Ureter (tissue), 1 donor: Measurements from ENCODE around the gene RIPPLY3. TPM values are rescaled to one million over a fixed set of nuclear protein-coding genes. Genes with fewer than 3 reads are reported as not detected.
"Not testable (repeated sequence)": the region's sequence is repeated elsewhere in the genome, so short reads cannot be mapped to it uniquely, and the experiment has no call there.

Experiments used
- DNase-seq: peaks from one replicate; pipeline ENCODE4 v3.0.0-alpha.2; 2020; ENCODE audit warnings: low spot score
- total RNA-seq: library from RNA; stranded (reverse); gene quantifications from one replicate; pipeline ENCODE4 v1.2.4, GENCODE V29; 2023
- donor health status: DM: yes; HTN: yes; CAD: no.

RIPPLY3 gene
- total RNA-seq, 1 donor from 2014 or later: 0.18 TPM

- DNase-seq: no peak
Observed at GRCh38 chr21:37017951-37018679, 11.6 kb downstream of the RIPPLY3 start.

- DNase-seq: no peak
Observed at GRCh38 chr21:37026499-37026898, 20.0 kb downstream of the RIPPLY3 start.

DNA sequence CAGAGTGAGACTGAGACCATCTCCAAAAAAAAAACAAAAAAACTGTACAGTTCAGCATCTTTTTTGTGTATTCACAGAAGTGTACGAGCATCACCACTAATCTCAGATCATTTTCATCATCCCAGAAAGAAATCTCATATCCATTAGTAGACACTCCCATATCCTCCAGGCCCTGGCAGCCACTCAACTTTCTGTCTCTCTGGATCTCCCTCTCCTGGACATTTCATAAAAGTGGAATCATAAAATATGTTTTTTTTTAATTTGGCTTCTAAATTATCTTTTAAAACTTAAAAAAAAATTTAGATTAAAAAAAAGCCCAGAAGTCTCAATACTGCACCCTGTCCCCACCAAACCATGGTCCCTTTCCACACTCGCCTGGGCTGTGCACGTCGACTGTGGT, 22.1 kb downstream of the RIPPLY3 start:
- DNase-seq: no peak

- no peak for DNase-seq
Observed at GRCh38 chr21:37030864-37031263, 24.4 kb downstream of the RIPPLY3 start.

DNA sequence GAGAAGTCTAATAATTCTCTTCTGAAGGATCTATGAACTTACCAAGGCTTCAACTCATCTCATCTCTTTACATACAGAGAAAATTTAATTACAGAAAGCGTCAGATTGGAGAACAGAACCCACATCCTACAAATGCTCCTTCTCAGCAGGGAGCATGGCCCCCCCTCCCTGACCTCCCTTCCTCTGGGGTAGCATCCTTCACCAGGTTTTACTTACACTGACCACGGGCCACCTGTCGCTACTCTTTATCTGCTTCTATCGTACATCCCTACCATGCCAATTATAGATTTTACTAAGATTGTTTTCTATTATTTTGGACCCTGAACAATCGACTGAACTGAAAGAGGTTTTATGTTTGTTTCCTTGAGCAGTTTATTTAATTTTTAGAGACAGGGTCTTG, 25.8 kb downstream of the RIPPLY3 start:
- DNase-seq: no peak

GRCh38 chr21:37032877-37033471, 26.5 kb downstream of the RIPPLY3 start:
- no peak for DNase-seq

- DNase-seq: not testable (repeated sequence)
Observed at GRCh38 chr21:37034394-37034793, 27.9 kb downstream of the RIPPLY3 start.

- no peak for DNase-seq
Observed at GRCh38 chr21:37036177-37036576, 29.7 kb downstream of the RIPPLY3 start.

- no peak for DNase-seq
Observed at GRCh38 chr21:37039411-37040075, 33.0 kb downstream of the RIPPLY3 start.

DNA sequence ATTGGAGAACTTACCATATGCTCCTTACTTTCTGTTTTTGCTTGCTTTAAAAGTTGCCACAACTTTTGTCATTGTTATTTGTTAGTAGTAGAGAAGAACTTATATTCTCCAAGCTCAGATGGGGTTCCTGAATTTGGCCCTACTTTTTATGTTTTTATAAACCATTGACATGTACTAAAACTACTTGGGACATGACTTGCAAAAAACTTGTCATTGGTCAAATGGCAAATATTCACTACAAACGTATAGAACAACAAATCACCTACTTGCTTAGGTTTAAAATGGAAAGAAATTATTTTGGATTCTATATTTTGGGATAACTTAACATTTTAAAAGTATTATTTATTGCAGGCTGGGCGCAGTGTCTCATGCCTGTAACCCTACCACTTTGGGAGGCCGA, 33.7 kb downstream of the RIPPLY3 start:
- no peak for DNase-seq

DNA sequence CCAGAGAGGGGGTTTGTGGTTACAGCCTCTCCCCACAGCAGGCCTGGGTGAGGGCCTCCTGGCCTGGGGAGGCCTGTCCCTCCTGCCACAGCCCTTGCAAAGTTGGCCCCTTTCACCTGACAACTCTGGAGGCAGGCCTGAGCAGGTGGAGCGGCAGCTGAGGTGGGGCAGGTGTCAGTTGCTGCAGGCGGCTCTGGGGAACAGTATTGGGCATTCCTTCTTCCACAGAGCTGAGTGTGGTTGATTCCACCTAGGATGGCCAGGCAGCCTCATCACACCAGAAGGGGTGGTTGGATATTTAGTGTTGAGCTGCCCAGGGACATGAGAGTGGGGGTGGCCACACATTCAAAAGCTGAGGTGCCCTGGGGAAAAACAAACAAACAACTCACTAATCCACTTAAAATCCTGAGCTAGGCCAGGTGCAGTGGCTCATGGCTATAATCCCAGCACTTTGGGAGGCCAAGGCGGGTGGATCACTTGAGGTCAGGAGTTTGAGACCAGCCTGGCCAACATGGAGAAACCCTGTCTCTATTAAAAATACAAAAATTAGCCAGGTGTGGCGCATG, 35.3 kb downstream of the RIPPLY3 start:
- DNase-seq: no peak

GRCh38 chr21:37043818-37044217, 37.3 kb downstream of the RIPPLY3 start:
- no peak for DNase-seq

GRCh38 chr21:37044643-37045042, 38.1 kb downstream of the RIPPLY3 start:
- DNase-seq: no peak

DNA sequence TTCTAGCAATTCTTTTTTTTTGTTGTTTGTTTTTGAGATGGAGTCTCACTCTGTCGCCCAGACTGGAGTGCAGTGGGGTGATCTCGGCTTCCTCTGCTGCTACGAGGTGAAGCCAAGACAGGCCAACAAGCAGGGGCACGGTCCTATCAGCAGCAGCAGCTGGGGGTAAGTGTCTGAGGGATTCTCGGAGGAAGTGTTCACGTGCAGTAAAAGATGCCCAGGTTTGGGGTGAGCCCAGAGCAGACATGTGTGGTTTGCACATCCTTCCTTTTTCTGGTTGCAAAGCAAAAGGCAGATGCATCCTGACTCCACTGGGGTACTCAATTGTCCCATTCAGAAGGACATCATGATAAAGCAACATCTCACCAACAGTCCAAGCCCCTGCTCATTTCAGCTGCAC, 38.6 kb downstream of the RIPPLY3 start:
- DNase-seq: no peak

- DNase-seq: no peak
Observed at GRCh38 chr21:37045556-37045955, 39.1 kb downstream of the RIPPLY3 start.

GRCh38 chr21:37047079-37047478, 40.6 kb downstream of the RIPPLY3 start:
- DNase-seq: no peak

DNA sequence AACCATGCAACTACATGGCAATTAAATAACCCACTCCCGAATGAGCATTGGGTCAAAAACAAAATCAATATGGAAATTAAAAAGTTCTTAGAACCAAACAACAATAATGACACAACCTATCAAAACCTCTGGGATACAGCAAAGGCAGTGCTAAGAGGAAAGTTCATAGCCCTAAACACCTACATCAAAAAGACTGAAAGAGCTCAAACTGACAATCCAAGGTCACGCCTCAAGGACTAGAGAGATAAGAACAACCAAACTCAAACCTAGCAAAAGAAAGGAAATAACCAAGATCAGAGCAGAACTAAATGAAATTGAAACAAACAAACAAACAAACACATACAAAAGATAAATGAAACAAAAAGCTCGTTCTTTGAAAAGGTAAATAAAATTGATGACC, 43.2 kb downstream of the RIPPLY3 start:
- DNase-seq: not testable (repeated sequence)

DNA sequence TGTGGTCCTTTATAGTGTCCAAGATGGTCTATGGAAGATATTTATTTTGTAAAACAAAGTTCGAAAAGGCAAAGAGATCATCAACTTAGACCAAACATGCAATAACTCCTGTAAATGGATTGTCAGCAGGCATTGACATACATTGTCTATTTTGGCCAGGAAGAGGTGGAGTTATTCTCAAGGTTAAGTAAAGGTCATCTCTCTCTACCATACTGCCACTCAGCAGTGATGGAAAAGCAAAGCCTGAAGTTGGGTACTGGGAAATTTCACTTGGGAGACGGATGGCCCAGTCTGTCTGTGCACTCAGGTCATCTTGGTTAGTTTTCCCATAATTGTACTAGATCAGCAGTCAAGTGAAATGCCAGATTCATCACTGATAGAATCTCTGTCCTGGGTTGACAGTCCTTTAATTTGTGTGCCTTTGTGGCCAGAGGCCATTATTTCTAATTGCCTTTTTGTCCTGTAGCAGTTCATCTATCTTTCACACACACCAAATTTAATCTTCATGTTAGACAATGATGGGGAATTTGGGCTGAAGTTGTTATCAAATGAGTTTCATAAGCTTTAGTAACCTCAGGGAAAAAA, 48.9 kb downstream of the RIPPLY3 start:
- DNase-seq: no peak

- no peak for DNase-seq
Observed at GRCh38 chr21:37057614-37058013, 51.1 kb downstream of the RIPPLY3 start.

DNA sequence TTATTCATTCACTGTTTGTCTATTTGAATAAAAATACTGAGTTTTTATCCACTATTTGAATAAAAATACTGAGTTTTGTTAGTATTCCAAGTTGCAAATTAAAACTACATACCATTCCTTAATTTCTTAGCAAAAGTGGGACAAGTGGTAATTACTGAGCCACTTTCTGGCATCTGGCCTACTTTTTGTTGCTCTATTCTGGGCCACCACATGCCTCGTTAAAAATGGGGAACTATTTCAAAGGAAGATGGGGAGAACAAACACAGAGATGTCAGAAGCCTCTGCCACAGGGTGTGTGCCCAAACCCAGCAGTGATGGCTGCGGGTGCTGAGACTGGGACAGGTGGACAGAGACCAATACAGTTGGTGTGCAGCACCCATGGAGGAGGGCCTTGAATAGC, 51.8 kb downstream of the RIPPLY3 start:
- no peak for DNase-seq

GRCh38 chr21:37059181-37059580, 52.7 kb downstream of the RIPPLY3 start:
- DNase-seq: no peak

DNA sequence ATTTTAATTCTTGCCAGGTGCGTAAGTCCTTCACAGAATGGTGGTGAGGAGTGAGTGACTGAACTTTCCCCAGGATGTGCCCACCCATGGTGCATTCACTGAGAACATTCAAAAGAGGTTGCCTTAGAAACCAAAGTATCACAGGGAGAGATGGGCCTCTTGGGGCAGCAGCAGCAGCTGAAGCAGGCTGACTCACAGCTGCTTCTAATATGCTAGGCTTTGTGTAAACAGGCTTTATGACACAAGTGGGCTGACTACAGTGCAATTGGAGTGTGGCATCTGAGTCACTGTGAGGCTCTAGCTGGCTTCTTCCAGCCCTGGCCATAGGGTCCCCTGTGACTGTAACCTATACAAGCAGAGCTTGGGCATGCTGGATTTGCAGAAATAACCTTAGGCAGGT, 53.8 kb downstream of the RIPPLY3 start:
- DNase-seq: no peak
